ENCODE results near the gene PI16. TPM values are rescaled to one million over a fixed set of nuclear protein-coding genes. Genes with fewer than 3 reads are reported as not detected.
"Not testable (repeated sequence)": the region's sequence is repeated elsewhere in the genome, so short reads cannot be mapped to it uniquely, and the experiment has no call there.

Gene PI16
- total RNA-seq, 1 experiment from 2014 or later, result 0.83 TPM

DNA sequence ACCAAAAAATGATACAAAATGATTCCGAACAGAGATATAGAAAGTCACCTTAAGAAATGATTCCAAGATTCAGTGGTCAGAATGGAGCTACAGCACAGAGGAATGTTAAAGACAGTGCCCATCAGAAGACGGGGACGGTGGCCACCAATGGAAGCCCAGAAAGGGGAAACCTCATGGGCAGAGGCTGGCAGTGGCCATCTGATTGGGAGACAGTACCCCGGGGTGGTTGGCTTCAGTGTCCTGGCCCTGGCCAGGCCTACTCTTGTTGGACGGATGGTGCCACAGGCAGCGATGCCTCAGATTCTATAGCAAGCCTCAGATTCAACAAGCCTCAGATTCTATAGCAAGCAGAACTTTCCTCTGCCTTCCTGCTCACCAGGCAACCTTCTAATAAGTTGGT is 16.6 kb upstream of the PI16 start:
- Histone ChIP-seq H3K4me3 (no peak overlapping the region), H3K27me3 (ENCODE audit: insufficient read depth, low read depth) (no peaks in the 10 kb centered on the region), H3K9me3 (ENCODE audit: insufficient read depth, low read depth) (no peaks in the 10 kb centered on the region), H3K79me2 (ENCODE audit: low read depth) (no peaks in the 10 kb centered on the region), H3K9me2 (ENCODE audit: insufficient read depth) (no peaks in the 10 kb centered on the region), H3K4me1 (replicated peaks; ENCODE audit: insufficient read depth) (peaks cover 24% of the 10 kb centered on the region), H3F3A (ENCODE audit: insufficient read depth, low read depth) (peaks cover 18% of the 10 kb centered on the region), H4K20me1 (ENCODE audit: insufficient read depth) (no peaks in the 10 kb centered on the region), H3K36me3 (ENCODE audit: low read depth) (no peaks in the 10 kb centered on the region), H2AFZ (no peak overlapping the region), H3K4me2 (no peak overlapping the region), H3K27ac (no peak overlapping the region)
- DNase-seq, result no peak
- ChIA-PET CTCF (no interaction called here), POLR2A (ENCODE audit: unreplicated experiment) (interaction anchor here (0.6 kb wide), 1 partner anchor 9 kb away, joined by 3 read pairs; no protein-coding TSS in a partner anchor)
- intact Hi-C loops (cut with micrococcal nuclease; ENCODE audit: unreplicated experiment), result no loop called here
- no TSS peak for BruUV-seq (replicated peaks)
- no peak for TF ChIP-seq EZH2 (IDR thresholded peaks at IDR 0.05; ENCODE audit: low read depth)
- TF ChIP-seq, protein P1, sequence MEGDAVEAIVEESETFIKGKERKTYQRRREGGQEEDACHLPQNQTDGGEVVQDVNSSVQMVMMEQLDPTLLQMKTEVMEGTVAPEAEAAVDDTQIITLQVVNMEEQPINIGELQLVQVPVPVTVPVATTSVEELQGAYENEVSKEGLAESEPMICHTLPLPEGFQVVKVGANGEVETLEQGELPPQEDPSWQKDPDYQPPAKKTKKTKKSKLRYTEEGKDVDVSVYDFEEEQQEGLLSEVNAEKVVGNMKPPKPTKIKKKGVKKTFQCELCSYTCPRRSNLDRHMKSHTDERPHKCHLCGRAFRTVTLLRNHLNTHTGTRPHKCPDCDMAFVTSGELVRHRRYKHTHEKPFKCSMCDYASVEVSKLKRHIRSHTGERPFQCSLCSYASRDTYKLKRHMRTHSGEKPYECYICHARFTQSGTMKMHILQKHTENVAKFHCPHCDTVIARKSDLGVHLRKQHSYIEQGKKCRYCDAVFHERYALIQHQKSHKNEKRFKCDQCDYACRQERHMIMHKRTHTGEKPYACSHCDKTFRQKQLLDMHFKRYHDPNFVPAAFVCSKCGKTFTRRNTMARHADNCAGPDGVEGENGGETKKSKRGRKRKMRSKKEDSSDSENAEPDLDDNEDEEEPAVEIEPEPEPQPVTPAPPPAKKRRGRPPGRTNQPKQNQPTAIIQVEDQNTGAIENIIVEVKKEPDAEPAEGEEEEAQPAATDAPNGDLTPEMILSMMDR (conservative IDR thresholded peaks at IDR 0.05), result no peak

DNA sequence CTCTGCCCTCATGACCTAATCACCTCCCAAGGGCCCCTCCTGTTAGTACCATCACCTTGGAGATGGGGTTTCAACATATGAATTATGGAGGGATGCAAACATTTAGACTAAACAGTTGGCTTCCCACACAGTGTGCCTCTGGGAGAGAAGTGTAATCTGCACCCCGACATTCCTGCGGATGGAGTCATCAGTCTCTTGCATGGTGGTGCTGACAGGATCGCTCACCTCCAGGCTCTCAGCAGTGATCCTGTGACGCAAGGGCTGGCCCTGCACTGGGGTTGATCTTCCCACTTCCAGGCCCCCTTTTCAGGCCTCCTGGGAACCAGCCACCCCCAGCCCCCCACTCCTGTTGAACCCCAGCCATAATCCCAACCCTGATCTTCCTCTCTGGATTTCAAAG is 16.0 kb upstream of the PI16 start:
- ChIA-PET CTCF (no interaction called here), POLR2A (ENCODE audit: unreplicated experiment) (interaction anchor here (0.7 kb wide), 1 partner anchor 811 kb away, joined by 5 read pairs; no protein-coding TSS in a partner anchor)
- BruUV-seq (replicated peaks), result no TSS peak
- H3K36me3 ChIP-seq (ENCODE audit: low read depth), result no peaks in the 10 kb centered on the region
- TF ChIP-seq EZH2 (IDR thresholded peaks at IDR 0.05; ENCODE audit: low read depth), result no peak
- TF ChIP-seq, protein P1 (conservative IDR thresholded peaks at IDR 0.05), result no peak
- H4K20me1 ChIP-seq (ENCODE audit: insufficient read depth), result no peaks in the 10 kb centered on the region
- H3K9me3 ChIP-seq (ENCODE audit: insufficient read depth, low read depth), result no peaks in the 10 kb centered on the region
- peak overlapping the region; percentile 7; the same call in 1 of the 2 replicates for H3K4me2 ChIP-seq
- intact Hi-C loops (cut with micrococcal nuclease; ENCODE audit: unreplicated experiment), result no loop called here
- no peak overlapping the region for H3K27ac ChIP-seq
- peaks cover 12% of the 10 kb centered on the region for H3F3A ChIP-seq (ENCODE audit: insufficient read depth, low read depth)
- H3K4me1 ChIP-seq (replicated peaks; ENCODE audit: insufficient read depth), result peaks cover 18% of the 10 kb centered on the region
- H3K4me3 ChIP-seq, result no peak overlapping the region
- H2AFZ ChIP-seq, result no peak overlapping the region
- peak; percentile 58 to 74 for DNase-seq
- H3K27me3 ChIP-seq (ENCODE audit: insufficient read depth, low read depth), result no peaks in the 10 kb centered on the region
- no peaks in the 10 kb centered on the region for H3K79me2 ChIP-seq (ENCODE audit: low read depth)
- no peaks in the 10 kb centered on the region for H3K9me2 ChIP-seq (ENCODE audit: insufficient read depth)

DNA sequence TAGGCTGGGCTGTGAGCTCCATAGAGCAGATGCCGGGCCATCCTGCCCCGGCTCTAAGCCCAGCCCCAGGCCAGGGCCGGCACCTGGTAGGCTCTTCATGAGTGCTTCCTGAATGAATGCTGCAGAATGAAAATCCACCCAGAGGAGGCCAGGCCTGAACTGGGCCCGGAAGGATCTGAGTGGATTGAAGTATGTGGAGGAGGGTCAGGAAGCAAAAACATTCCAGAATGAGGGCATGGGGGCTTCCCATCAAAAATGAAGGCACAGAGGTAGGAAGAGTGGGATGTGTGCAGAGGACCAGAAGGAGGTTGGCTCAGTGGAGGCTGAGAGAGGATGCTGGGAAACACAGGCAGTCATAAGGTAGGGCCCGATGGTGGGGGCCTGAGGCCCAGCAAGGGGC is 15.5 kb upstream of the PI16 start:
- H3K9me3 ChIP-seq (ENCODE audit: insufficient read depth, low read depth); BruUV-seq (replicated peaks); DNase-seq; H3K9me2 ChIP-seq (ENCODE audit: insufficient read depth); H3K4me3 ChIP-seq; H3F3A ChIP-seq (ENCODE audit: insufficient read depth, low read depth); CTCF ChIA-PET; H3K27me3 ChIP-seq (ENCODE audit: insufficient read depth, low read depth); H3K27ac ChIP-seq; H2AFZ ChIP-seq; H3K79me2 ChIP-seq (ENCODE audit: low read depth); H3K36me3 ChIP-seq (ENCODE audit: low read depth); H4K20me1 ChIP-seq (ENCODE audit: insufficient read depth); intact Hi-C loops (cut with micrococcal nuclease; ENCODE audit: unreplicated experiment): not testable (repeated sequence)
- Histone ChIP-seq H3K4me2 (peak overlapping the region; percentile 7; the same call in 1 of the 2 replicates), H3K4me1 (replicated peaks; ENCODE audit: insufficient read depth) (peaks cover 13% of the 10 kb centered on the region)
- POLR2A ChIA-PET (ENCODE audit: unreplicated experiment), result interaction anchor here (0.7 kb wide), 1 partner anchor 812 kb away, joined by 5 read pairs; no protein-coding TSS in a partner anchor

DNA sequence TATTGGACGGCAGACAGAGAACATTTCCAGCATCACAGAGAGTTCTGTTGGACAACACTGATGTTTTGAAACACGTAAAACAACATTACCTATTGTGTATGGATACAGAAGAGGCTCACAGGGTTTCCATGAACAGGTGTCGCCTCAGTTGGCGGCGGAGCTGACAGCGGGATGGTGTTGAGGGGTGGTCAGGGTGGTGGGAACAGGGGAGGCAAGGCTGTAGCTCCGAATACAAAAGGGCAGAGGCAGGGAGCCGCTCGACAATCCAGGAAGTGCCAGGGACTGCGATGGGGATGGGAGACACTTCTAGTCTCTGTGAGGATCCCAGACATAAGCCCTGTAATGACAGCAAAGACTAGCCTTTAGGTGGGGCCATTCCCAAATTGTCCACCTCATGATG is 14.5 kb upstream of the PI16 start:
- no peak overlapping the region for H3K27ac ChIP-seq
- CTCF ChIA-PET, result no interaction called here

DNA sequence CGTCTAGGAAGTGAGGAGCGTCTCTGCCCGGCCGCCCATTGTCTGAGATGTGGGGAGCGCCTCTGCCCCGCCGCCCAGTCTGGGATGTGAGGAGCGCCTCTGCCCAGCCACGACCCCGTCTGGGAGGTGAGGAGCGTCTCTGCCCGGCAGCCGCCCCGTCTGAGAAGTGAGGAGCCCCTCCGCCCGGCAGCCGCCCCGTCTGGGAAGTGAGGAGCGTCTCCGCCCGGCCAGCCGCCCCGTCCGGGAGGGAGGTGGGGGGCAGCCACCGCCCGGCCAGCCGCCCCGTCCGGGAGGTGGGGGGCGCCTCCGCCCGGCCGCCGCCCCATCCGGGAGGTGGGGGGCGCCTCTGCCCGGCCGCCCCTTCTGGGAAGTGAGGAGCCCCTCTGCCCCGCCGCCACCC is 13.0 kb upstream of the PI16 start:
- DNase-seq; H3K27me3 ChIP-seq (ENCODE audit: insufficient read depth, low read depth); intact Hi-C loops (cut with micrococcal nuclease; ENCODE audit: unreplicated experiment); H3F3A ChIP-seq (ENCODE audit: insufficient read depth, low read depth); H3K36me3 ChIP-seq (ENCODE audit: low read depth); POLR2A ChIA-PET (ENCODE audit: unreplicated experiment); H4K20me1 ChIP-seq (ENCODE audit: insufficient read depth); H3K4me2 ChIP-seq; H3K79me2 ChIP-seq (ENCODE audit: low read depth); CTCF ChIA-PET; H3K9me2 ChIP-seq (ENCODE audit: insufficient read depth); BruUV-seq (replicated peaks); H3K27ac ChIP-seq; H2AFZ ChIP-seq; H3K9me3 ChIP-seq (ENCODE audit: insufficient read depth, low read depth); H3K4me3 ChIP-seq: not testable (repeated sequence)
- peaks cover 12% of the 10 kb centered on the region for H3K4me1 ChIP-seq (replicated peaks; ENCODE audit: insufficient read depth)

More for the DNA sequence above, 14.5 kb upstream of the PI16 start:
- no peak for TF ChIP-seq EZH2 (IDR thresholded peaks at IDR 0.05; ENCODE audit: low read depth)
- TF ChIP-seq, protein P1 (conservative IDR thresholded peaks at IDR 0.05), result no peak
- Histone ChIP-seq H3K79me2 (ENCODE audit: low read depth) (no peaks in the 10 kb centered on the region), H3F3A (ENCODE audit: insufficient read depth, low read depth) (no peaks in the 10 kb centered on the region), H2AFZ (no peak overlapping the region), H3K27me3 (ENCODE audit: insufficient read depth, low read depth) (no peaks in the 10 kb centered on the region), H3K4me1 (replicated peaks; ENCODE audit: insufficient read depth) (peaks cover 10% of the 10 kb centered on the region), H3K9me2 (ENCODE audit: insufficient read depth) (no peaks in the 10 kb centered on the region), H4K20me1 (ENCODE audit: insufficient read depth) (no peaks in the 10 kb centered on the region), H3K9me3 (ENCODE audit: insufficient read depth, low read depth) (no peaks in the 10 kb centered on the region), H3K4me3 (no peak overlapping the region), H3K36me3 (ENCODE audit: low read depth) (no peaks in the 10 kb centered on the region), H3K4me2 (no peak overlapping the region)
- no TSS peak for BruUV-seq (replicated peaks)
- intact Hi-C loops (cut with micrococcal nuclease; ENCODE audit: unreplicated experiment), result no loop called here
- DNase-seq, result no peak
- POLR2A ChIA-PET (ENCODE audit: unreplicated experiment), result no interaction called here
